Hippocampal formation (tissue), 2 donors: ENCODE results near the gene CTXN1.
"Not testable (repeated sequence)": the region's sequence is repeated elsewhere in the genome, so short reads cannot be mapped to it uniquely, and the experiment has no call there.

Experiments
- DNase-seq, 2 donors: peaks; one replicate each; lab custom pipeline; 2025; lab: John Stamatoyannopoulos, UW

Gene CTXN1

GRCh38 chr19:7926021-7926726 is at the start of gene CTXN1:
TSS of gene CTXN1 (minus strand) at chr19:7926135. CDS start at chr19:7925538, 597 bp downstream.
- DNase-seq, result peak in 1 of 2 donors; percentile 36

DNA sequence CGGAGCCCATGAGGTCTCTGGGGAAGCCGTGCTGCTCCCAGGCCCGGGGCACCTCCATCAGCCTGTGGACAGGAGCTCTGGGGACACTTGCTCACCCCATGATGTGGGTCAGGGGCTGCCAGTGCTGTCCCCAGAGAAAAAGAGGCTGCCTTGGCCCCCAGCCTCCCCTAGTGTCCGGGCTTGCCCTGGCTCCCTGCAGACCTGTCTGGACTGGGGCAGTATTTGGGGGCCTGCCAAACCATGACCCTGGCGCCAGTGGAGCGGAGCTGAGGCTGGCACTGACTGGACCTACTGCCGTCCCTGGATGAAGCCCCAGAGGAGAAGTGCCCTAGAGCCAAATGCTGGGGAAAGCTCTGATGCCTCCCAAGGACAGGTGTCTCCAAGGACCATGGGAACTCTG is 49.1 kb upstream of the CTXN1 start:
- peak; percentile 2 to 60 for DNase-seq

DNA sequence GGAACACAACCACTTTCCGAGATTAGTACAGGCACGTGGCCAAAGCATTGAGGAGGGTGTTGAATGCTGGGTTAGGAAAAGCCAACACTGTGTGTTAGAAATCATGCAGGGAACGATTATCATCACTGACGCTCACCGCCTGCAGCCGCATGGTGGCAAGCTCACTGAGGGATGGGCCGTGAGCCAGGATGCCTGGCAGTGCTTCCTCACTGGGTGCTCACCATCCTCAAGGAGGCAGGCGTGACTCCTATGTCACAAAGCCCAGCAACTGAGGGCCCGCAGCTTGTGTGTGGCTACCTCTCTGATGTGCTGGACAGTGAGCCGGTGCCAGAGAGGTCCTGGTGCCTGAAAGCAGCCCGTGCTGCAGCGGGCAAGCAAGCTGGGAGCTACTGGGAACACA is 47.9 kb upstream of the CTXN1 start:
- DNase-seq, result peak; percentile 41 to 50

- DNase-seq, result no peak
These were observed 45.9 kb upstream of the CTXN1 start for GRCh38 chr19:7971553-7972520.

DNA sequence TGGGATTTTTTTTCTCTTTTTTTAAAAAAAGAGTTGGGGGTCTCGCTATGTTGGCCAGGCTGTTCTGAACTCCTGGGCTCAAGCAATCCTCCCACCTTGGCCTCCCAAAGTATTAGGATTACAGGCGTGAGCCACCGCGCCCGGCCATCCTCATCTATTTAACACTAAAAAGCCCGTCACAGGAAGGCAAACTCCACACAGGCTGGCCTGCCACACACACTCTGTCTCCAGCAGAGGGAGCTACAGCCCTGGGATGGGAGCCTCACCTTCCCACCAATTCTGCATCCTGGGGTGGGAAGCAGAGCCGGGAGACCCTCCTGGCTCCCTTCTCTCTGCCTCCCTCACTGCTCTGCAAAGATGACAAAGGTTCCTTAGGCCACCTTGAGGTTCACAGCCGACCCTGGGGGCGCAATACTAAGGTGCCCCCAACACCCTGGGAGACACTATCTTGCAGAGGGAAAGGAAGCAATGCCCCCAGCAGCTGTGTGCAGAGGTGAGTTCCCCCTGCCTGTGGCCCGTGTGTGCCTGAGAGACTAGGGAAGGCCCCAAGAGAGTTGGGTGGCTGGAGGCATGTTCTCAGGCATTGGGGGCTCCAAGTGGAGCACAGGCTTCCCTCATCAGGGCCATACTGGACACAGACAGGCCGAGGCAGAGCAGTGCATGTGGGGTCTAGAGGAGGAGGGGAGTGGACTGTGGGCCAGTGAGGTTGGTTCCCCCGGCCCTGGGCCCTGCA is 44.9 kb upstream of the CTXN1 start:
- DNase-seq, result peak in 1 of 2 donors; percentile 3

DNA sequence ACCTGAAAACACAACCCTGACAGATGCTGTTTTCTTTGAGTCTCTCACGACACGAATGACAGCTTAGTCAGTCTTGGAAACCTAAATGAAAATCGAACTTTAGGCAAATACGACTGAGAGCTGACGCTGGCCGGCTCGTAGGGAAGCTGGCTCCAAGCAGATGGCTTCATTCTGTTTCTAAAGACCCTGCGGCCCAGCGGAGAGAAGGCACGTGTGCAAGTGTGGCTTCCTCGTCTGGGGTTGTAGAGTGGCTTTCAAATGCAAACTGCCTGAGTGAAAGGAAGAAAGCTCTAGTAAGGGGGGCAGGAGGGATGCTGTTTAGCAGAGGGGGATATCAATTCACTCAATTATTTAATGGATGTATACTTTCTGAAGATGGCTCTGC is 43.6 kb upstream of the CTXN1 start:
- DNase-seq, result no peak

- no peak for DNase-seq
These were observed 43.0 kb upstream of the CTXN1 start for GRCh38 chr19:7968796-7969554.

GRCh38 chr19:7968008-7968795 is 42.3 kb upstream of the CTXN1 start:
- DNase-seq, result no peak

DNA sequence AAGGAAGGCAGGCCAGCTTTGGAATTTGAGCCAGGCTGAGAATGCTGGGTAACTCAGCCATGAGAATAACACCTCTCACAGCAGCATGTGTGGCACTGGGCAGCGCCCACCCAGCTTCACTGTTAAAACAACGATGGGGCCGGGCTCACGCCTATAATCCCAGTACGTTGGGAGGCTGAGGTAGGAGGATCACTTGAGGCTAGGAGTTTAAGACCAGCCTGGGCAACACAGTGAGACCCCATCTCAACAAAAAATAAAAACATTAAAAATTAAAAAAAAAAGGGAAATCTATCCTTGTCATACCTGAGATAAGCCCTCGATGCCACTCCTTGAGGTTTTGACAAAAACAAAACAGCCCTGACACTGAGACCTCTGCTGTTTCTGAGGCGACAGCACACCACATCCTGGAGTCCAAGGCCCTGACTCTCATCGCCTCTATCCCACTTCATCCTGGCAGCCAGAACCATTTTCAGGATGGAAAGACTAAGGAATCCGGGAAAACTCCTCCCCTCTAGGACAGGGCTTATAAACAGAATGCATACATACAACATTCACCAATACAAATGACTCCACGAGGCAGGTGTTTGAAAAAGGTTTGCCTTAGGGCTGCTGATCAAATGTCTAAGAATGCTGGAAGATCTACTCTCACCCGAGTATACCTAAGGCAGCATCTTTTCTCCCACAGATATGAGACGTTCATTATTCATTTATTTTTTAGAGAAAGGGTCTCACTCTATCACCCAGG is 40.2 kb upstream of the CTXN1 start:
- DNase-seq, result no peak

DNA sequence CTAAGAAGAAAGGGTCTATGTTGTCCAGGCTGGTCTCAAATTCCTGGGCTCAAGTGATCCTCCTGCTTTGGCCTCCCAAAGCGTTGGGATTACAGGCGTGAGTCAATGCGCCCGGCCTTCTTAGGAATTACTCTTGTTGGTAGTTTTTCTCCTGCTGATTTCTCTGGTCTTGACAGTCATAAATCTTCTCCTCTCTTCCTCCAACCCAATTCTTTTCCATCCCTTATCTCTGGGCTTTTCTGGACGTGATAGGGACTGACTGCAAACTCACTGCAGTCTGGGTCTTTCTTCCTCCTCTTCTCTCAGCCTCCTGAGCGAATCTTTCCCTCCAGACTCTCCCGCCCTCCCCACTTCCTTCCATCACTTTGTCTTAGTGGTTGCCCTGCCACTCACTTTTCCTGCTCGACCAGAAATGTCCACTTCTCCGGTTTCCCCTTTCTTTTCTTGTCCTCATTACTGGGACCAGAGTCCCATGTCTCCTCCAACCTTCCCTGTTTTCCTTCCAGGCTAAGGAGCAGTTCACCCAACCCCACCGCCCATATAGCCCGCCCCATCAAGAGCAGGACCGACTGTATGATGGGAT is 39.4 kb upstream of the CTXN1 start:
- no peak for DNase-seq

DNA sequence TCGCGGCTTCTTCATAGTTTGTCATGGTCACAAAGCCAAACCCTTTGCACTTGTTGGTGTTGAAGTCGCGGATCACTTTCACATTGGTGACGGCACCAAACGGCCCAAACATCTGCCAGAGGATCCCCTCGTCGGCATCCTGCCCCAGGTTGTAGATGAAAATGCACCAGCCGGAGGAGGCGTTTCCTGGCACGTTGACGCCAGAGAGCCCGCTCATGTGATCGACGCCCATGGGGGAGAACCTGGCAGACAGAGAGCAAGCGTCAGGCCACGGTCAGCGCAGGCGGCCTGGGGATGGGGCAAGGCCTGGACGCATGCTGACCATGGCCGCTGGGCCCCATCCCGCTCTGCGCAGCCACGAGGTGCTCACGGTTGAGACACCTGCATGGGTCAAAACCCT is 37.6 kb upstream of the CTXN1 start:
- no peak for DNase-seq

GRCh38 chr19:7962644-7963268 is 36.8 kb upstream of the CTXN1 start:
- DNase-seq, result no peak

- DNase-seq, result no peak
These were observed 36.1 kb upstream of the CTXN1 start for GRCh38 chr19:7961920-7962626.

- not testable (repeated sequence) for DNase-seq
These were observed 35.1 kb upstream of the CTXN1 start for GRCh38 chr19:7961082-7961481.

GRCh38 chr19:7959211-7959610 is 33.3 kb upstream of the CTXN1 start:
- DNase-seq, result no peak

GRCh38 chr19:7955696-7956095 is 29.8 kb upstream of the CTXN1 start:
- no peak for DNase-seq

- DNase-seq, result no peak
These were observed 27.6 kb upstream of the CTXN1 start for GRCh38 chr19:7953576-7953975.

DNA sequence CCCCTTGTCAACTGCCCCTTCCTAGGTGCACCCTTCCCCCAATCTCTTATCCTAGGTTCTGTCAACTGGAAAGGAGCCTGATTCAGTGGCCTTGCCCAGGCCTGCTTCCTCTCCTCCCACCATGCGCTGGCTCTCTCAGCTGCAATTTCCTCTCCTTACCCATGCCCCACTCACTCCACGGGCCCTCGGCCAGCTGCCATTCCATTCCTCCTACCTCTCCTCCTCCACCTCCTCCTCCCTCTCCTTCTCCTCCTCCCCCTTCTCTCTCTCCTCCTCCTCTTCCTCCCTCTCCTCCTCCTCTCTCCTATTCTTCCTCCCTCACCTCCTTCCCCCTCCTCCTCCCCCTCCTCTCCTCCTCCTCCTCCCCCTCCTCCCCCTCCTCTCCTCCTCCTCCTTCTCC is 27.1 kb upstream of the CTXN1 start:
- no peak for DNase-seq

- DNase-seq, result no peak
These were observed 22.0 kb upstream of the CTXN1 start for GRCh38 chr19:7947939-7948338.
